ENCODE measurements around the gene PTDSS2. TPM values are rescaled to one million over a fixed set of nuclear protein-coding genes. Genes with fewer than 3 reads are reported as not detected.

Gene PTDSS2
- polyA plus RNA-seq, 1 experiment: 15.8 TPM

GRCh38 chr11:459511-460220, 9.6 kb downstream of the PTDSS2 start:
- POLR2A ChIA-PET: no interaction called here

GRCh38 chr11:460331-461199, 10.5 kb downstream of the PTDSS2 start:
- ChIA-PET POLR2A (no interaction called here), CTCF (interaction anchor here (0.6 kb wide), 1 partner anchor 35 kb away, joined by 11 read pairs; no protein-coding TSS in a partner anchor)
- no peak for TF ChIP-seq CTCF (IDR thresholded peaks at IDR 0.05; ENCODE audit: low read depth, low read length)
- no peak overlapping the region for H3K4me3 ChIP-seq (ENCODE audit: low read depth, low read length)
- no peaks in the 10 kb centered on the region; the same call in 1 of the 2 replicates for H3K9me3 ChIP-seq (ENCODE audit: control insufficient read depth, insufficient read depth, low read length)
- H3K27me3 ChIP-seq (ENCODE audit: control insufficient read depth, insufficient read depth, low read length): no peaks in the 10 kb centered on the region
- DNase-seq (ENCODE audit: low read depth, low spot score): no peak
- H3K27ac ChIP-seq (ENCODE audit: low read depth, low read length): no peak overlapping the region

More at GRCh38 chr11:459511-460220, 9.6 kb downstream of the PTDSS2 start:
- TF ChIP-seq CTCF (IDR thresholded peaks at IDR 0.05; ENCODE audit: low read depth, low read length): no peak
- Histone ChIP-seq H3K4me3 (ENCODE audit: low read depth, low read length) (no peak overlapping the region), H3K9me3 (ENCODE audit: control insufficient read depth, insufficient read depth, low read length) (no peaks in the 10 kb centered on the region; the same call in 1 of the 2 replicates), H3K27ac (ENCODE audit: low read depth, low read length) (no peak overlapping the region), H3K27me3 (ENCODE audit: control insufficient read depth, insufficient read depth, low read length) (no peaks in the 10 kb centered on the region)
- CTCF ChIA-PET: no interaction called here
- DNase-seq (ENCODE audit: low read depth, low spot score): no peak

- no peak for TF ChIP-seq CTCF (IDR thresholded peaks at IDR 0.05; ENCODE audit: low read depth, low read length)
- no peak for DNase-seq (ENCODE audit: low read depth, low spot score)
- H3K4me3 ChIP-seq (ENCODE audit: low read depth, low read length): no peak overlapping the region
- POLR2A ChIA-PET: no interaction called here
- no peaks in the 10 kb centered on the region for H3K27me3 ChIP-seq (ENCODE audit: control insufficient read depth, insufficient read depth, low read length)
- H3K27ac ChIP-seq (ENCODE audit: low read depth, low read length): no peak overlapping the region
- CTCF ChIA-PET: no interaction called here
- no peaks in the 10 kb centered on the region; the same call in 1 of the 2 replicates for H3K9me3 ChIP-seq (ENCODE audit: control insufficient read depth, insufficient read depth, low read length)
Observed at GRCh38 chr11:461626-462025, 11.5 kb downstream of the PTDSS2 start.

- Histone ChIP-seq H3K27ac (ENCODE audit: low read depth, low read length) (no peak overlapping the region), H3K9me3 (ENCODE audit: control insufficient read depth, insufficient read depth, low read length) (no peaks in the 10 kb centered on the region; the same call in 1 of the 2 replicates), H3K27me3 (ENCODE audit: control insufficient read depth, insufficient read depth, low read length) (no peaks in the 10 kb centered on the region), H3K4me3 (ENCODE audit: low read depth, low read length) (no peak overlapping the region)
- no peak for DNase-seq (ENCODE audit: low read depth, low spot score)
- no peak for TF ChIP-seq CTCF (IDR thresholded peaks at IDR 0.05; ENCODE audit: low read depth, low read length)
- ChIA-PET POLR2A (no interaction called here), CTCF (no interaction called here)
Observed at GRCh38 chr11:462107-462890, 12.2 kb downstream of the PTDSS2 start.
